HepG2 (cell line): ENCODE measurements around the gene MTHFS.

ENCODE experiments used
- BRCA1 ChIP-seq: sonication (generic); formaldehyde crosslinking; IDR thresholded peaks from 2 replicates; pipeline ENCODE4 v1.4.0; 2020; ENCODE audit warnings: missing genetic modification reagents
- CTCF ChIP-seq: sonication (generic); formaldehyde crosslinking; IDR thresholded peaks from 2 replicates; pipeline ENCODE4 v1.5.0; 2020; ENCODE audit warnings: mild to moderate bottlenecking, missing genetic modification reagents, moderate library complexity
- FOXJ3 ChIP-seq: sonication (generic); formaldehyde crosslinking; IDR thresholded peaks from 2 replicates; pipeline ENCODE4 v1.4.0; 2020; ENCODE audit warnings: missing genetic modification reagents, mild to moderate bottlenecking, borderline replicate concordance
- FOXM1 ChIP-seq: sonication (generic); formaldehyde crosslinking; IDR thresholded peaks from 2 replicates; pipeline ENCODE4 v1.5.0; 2020; ENCODE audit warnings: missing genetic modification reagents
- POLR2A ChIP-seq, 2 experiments: IDR thresholded peaks; 2 replicates each; pipeline ENCODE4 v1.6.1; 2011; ENCODE audit warnings: low read depth in 2 of 2, low read length in 2 of 2, mild to moderate bottlenecking in 1 of 2, moderate library complexity in 1 of 2; ENCODE audit not compliant: insufficient read depth in 1 of 2
- PREB ChIP-seq: sonication (generic); formaldehyde crosslinking; IDR thresholded peaks from 2 replicates; pipeline ENCODE4 v1.4.0; 2020; ENCODE audit warnings: missing genetic modification reagents
- SP1 ChIP-seq, 2 experiments: fragments of 450-650 bp in 1 of 2; sonication (generic) in 1 of 2; formaldehyde crosslinking in 1 of 2; IDR thresholded peaks; 2 replicates each; pipeline versions ENCODE4 v1.4.0 to v1.6.1; 2016 to 2020; ENCODE audit warnings: missing genetic modification reagents in 1 of 2
- TAF1 ChIP-seq: sonication (generic); formaldehyde crosslinking; IDR thresholded peaks from 2 replicates; pipeline ENCODE4 v1.4.0; 2020; ENCODE audit warnings: missing genetic modification reagents
- TERF1 ChIP-seq: sonication (generic); formaldehyde crosslinking; IDR thresholded peaks from 2 replicates; pipeline ENCODE4 v1.8.0; 2022; ENCODE audit warnings: mild to moderate bottlenecking, missing genetic modification reagents, moderate library complexity
- ZBTB46 ChIP-seq: sonication (generic); formaldehyde crosslinking; IDR thresholded peaks from 2 replicates; pipeline ENCODE4 v1.4.0; 2020; ENCODE audit warnings: mild to moderate bottlenecking, missing genetic modification reagents, borderline replicate concordance
- ZNF256 ChIP-seq: sonication (generic); formaldehyde crosslinking; conservative IDR thresholded peaks from 2 replicates; pipeline ENCODE4 v1.4.0; 2020; ENCODE audit warnings: missing genetic modification reagents
- ZNF510 ChIP-seq: sonication (generic); formaldehyde crosslinking; IDR thresholded peaks from 2 replicates; pipeline ENCODE4 v1.4.0; 2020; ENCODE audit warnings: low read depth, mild to moderate bottlenecking, missing genetic modification reagents
- ZNF672 ChIP-seq: sonication (generic); formaldehyde crosslinking; IDR thresholded peaks from 2 replicates; pipeline ENCODE4 v1.8.1; 2022; ENCODE audit warnings: missing genetic modification reagents
- ZSCAN22 ChIP-seq: sonication (generic); formaldehyde crosslinking; IDR thresholded peaks from 2 replicates; pipeline ENCODE4 v1.4.0; 2020; ENCODE audit warnings: mild to moderate bottlenecking, missing genetic modification reagents

- TF ChIP-seq ZNF672 (CRISPR knock-in tag) = no peak
- TF ChIP-seq BRCA1 = no peak
- TF ChIP-seq PREB (CRISPR knock-in tag) = no peak
- TF ChIP-seq TAF1 (CRISPR knock-in tag) = no peak
- TF ChIP-seq POLR2A (IDR thresholded peaks at IDR 0.05; ENCODE audit: insufficient read depth in 1 of 2, low read depth in 2 of 2, low read length in 2 of 2) = no peak
- TF ChIP-seq ZSCAN22 (CRISPR knock-in tag) = no peak
- no peak for TF ChIP-seq FOXJ3 (CRISPR knock-in tag)
- no peak for TF ChIP-seq CTCF (CRISPR knock-in tag)
- TF ChIP-seq FOXM1 (CRISPR knock-in tag) = no peak
- TF ChIP-seq ZNF256 = no peak
- TF ChIP-seq ZNF510 (CRISPR knock-in tag) = no peak
- TF ChIP-seq TERF1 (CRISPR knock-in tag) = no peak
- no peak for TF ChIP-seq SP1 (IDR thresholded peaks at IDR 0.05)
- TF ChIP-seq SP1 (CRISPR knock-in tag; IDR thresholded peaks at IDR 0.05) = no peak
- no peak for TF ChIP-seq ZBTB46 (CRISPR knock-in tag)
Observed at GRCh38 chr15:79881668-79882067, 15.1 kb downstream of the MTHFS start.
